HCT116 (cell line): ENCODE data around the gene TARBP1.

Experiments used
- CTCF ChIP-seq, 3 experiments: fragments of 200-600 bp in 1 of 3; sonication (generic) in 1 of 3; IDR thresholded peaks in 2 of 3; conservative IDR thresholded peaks in 1 of 3; 2 replicates each; pipeline ENCODE4 v1.5.1; 2012 to 2017; ENCODE audit warnings: low read depth in 2 of 3, low read length in 2 of 3, antibody characterized with exemption in 1 of 3, borderline replicate concordance in 1 of 3, control low read depth in 1 of 3, mild to moderate bottlenecking in 1 of 3, mixed read lengths in 1 of 3, mixed run types in 1 of 3, moderate library complexity in 1 of 3; ENCODE audit not compliant: insufficient read depth in 1 of 3
- EZH2 ChIP-seq: fragments of 200-600 bp; sonication (generic); IDR thresholded peaks from 2 replicates; pipeline ENCODE4 v1.6.1; 2017; ENCODE audit warnings: antibody characterized with exemption, mixed run types
- POLR2AphosphoS5 ChIP-seq: IDR thresholded peaks from 2 replicates; pipeline ENCODE4 v1.6.1; 2011; ENCODE audit warnings: mild to moderate bottlenecking, low read depth, low read length, moderate library complexity

GRCh38 chr1:234429434-234429806, 49.6 kb downstream of the TARBP1 start:
- TF ChIP-seq POLR2AphosphoS5, result no peak
- no peak for TF ChIP-seq EZH2
- TF ChIP-seq CTCF (IDR thresholded peaks at IDR 0.05 in 2 of 3, conservative IDR thresholded peaks at IDR 0.05 in 1 of 3; ENCODE audit: borderline replicate concordance in 1 of 3, insufficient read depth in 1 of 3, low read depth in 2 of 3, low read length in 2 of 3), result no peak
